Measurements from ENCODE around the gene PRTFDC1. TPM values are rescaled to one million over a fixed set of nuclear protein-coding genes. Genes with fewer than 3 reads are reported as not detected.

The PRTFDC1 gene
- total RNA-seq, 4 donors from 2014 or later: 3.4 to 20.6 (median 13.9) TPM

- no peaks in the 10 kb centered on the region for H3K4me1 ChIP-seq
- H3K36me3 ChIP-seq: no peaks in the 10 kb centered on the region
- no peaks in the 10 kb centered on the region for H3K27me3 ChIP-seq
- H3K27ac ChIP-seq: no peak overlapping the region
- H3K9me3 ChIP-seq: no peaks in the 10 kb centered on the region
- H3K4me3 ChIP-seq: no peak overlapping the region
- no peak for DNase-seq
- TF ChIP-seq POLR2A (IDR thresholded peaks at IDR 0.05): no peak
- TF ChIP-seq, protein P1, sequence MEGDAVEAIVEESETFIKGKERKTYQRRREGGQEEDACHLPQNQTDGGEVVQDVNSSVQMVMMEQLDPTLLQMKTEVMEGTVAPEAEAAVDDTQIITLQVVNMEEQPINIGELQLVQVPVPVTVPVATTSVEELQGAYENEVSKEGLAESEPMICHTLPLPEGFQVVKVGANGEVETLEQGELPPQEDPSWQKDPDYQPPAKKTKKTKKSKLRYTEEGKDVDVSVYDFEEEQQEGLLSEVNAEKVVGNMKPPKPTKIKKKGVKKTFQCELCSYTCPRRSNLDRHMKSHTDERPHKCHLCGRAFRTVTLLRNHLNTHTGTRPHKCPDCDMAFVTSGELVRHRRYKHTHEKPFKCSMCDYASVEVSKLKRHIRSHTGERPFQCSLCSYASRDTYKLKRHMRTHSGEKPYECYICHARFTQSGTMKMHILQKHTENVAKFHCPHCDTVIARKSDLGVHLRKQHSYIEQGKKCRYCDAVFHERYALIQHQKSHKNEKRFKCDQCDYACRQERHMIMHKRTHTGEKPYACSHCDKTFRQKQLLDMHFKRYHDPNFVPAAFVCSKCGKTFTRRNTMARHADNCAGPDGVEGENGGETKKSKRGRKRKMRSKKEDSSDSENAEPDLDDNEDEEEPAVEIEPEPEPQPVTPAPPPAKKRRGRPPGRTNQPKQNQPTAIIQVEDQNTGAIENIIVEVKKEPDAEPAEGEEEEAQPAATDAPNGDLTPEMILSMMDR (IDR thresholded peaks at IDR 0.05): no peak
Measured at GRCh38 chr10:24858288-24859270, 93.8 kb downstream of the PRTFDC1 start.

DNA sequence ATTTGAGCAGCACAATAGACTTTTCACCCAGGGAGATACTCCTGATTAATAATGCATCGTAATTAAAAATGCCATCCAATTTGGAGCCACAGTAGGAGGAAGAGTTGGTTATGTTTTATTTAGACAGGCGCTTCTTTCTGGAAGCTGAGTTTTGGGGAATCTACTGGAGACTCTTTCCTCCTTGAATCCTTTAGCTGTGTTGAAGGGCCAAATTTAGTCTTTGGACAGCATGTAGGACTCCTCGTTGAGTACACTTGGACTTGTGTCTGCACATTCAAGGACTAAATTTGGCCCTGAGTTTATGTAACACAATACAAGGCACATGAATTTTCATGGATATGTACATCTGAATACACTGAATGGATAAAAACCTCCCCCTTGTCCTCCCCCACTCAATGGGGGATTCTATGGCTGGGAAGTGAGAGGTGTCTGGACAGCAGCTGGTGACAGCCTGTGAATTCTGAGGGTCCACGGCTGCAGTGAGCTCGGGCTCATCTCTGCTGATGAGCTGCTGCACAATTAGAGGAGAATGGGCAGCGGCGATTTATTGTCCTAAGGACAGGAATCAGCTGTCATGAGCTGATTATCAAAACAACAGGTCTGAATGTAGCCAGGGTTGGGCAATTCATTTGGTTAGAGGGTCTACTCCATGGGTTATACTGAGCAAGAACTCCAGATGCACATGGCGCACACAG, 95.2 kb downstream of the PRTFDC1 start:
- no peaks in the 10 kb centered on the region for H3K27me3 ChIP-seq
- H3K4me1 ChIP-seq: no peaks in the 10 kb centered on the region
- H3K27ac ChIP-seq: no peak overlapping the region
- no peaks in the 10 kb centered on the region for H3K9me3 ChIP-seq
- no peak overlapping the region for H3K4me3 ChIP-seq
- no peak for DNase-seq
- TF ChIP-seq POLR2A (IDR thresholded peaks at IDR 0.05): no peak
- TF ChIP-seq, protein P1 (IDR thresholded peaks at IDR 0.05): no peak
- H3K36me3 ChIP-seq: no peaks in the 10 kb centered on the region

DNA sequence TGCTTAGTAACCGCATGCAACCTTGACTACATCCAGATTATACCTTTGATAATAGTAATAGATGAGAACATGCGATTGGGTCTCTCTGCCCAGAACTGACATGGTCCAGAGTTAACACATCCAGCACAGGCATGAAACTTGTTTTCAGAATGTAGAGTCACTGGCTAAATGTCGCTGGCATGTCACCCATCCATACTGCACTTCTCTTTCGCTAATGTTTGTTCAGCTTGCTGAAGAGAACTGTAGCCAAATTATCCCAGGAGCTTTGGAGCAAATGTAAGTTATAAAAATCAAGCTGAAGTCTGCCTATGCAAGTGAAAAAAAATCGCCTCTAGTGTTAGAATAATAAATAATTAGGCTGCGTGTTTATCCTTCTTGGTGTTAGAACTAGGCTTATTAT, 98.2 kb downstream of the PRTFDC1 start:
- no peak for DNase-seq
- no peak overlapping the region for H3K4me3 ChIP-seq
- no peaks in the 10 kb centered on the region for H3K9me3 ChIP-seq
- no peaks in the 10 kb centered on the region for H3K27me3 ChIP-seq
- no peak overlapping the region for H3K27ac ChIP-seq
- H3K36me3 ChIP-seq: no peaks in the 10 kb centered on the region
- no peaks in the 10 kb centered on the region for H3K4me1 ChIP-seq
- TF ChIP-seq, protein P1 (IDR thresholded peaks at IDR 0.05): no peak
- no peak for TF ChIP-seq POLR2A (IDR thresholded peaks at IDR 0.05)

DNA sequence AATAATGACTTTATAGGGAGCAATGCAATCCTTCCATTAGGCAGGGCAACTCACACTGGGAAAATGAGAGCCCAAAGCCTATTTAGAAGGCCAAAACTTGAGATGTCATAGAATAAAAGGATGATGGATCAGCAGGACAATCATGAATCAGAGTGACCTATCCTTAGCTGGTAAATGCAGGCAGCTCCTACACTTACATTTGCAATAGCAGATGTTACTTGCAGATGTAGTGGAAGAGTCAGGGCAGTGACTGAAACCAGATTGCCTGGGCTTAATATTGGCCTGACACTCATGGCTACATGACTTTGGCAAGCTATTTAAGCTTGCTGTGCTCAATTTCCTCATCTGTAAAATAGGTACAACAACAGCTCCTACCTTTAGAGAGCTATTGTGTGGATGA, 98.7 kb downstream of the PRTFDC1 start:
- Histone ChIP-seq H3K27ac (no peak overlapping the region), H3K36me3 (no peaks in the 10 kb centered on the region), H3K27me3 (no peaks in the 10 kb centered on the region), H3K9me3 (no peaks in the 10 kb centered on the region), H3K4me1 (peaks cover 0 to 6% (median 0%) of the 10 kb centered on the region in 4 donors), H3K4me3 (no peak overlapping the region)
- no peak for DNase-seq
- TF ChIP-seq, protein P1 (IDR thresholded peaks at IDR 0.05): no peak
- TF ChIP-seq POLR2A (IDR thresholded peaks at IDR 0.05): no peak

- TF ChIP-seq, protein P1 (IDR thresholded peaks at IDR 0.05): no peak
- TF ChIP-seq POLR2A (IDR thresholded peaks at IDR 0.05): no peak
- no peaks in the 10 kb centered on the region for H3K36me3 ChIP-seq
- no peaks in the 10 kb centered on the region for H3K9me3 ChIP-seq
- no peak for DNase-seq
- H3K4me1 ChIP-seq: peaks cover 0 to 6% (median 0%) of the 10 kb centered on the region in 4 donors
- H3K27me3 ChIP-seq: no peaks in the 10 kb centered on the region
- no peak overlapping the region for H3K27ac ChIP-seq
- H3K4me3 ChIP-seq: no peak overlapping the region
Measured at GRCh38 chr10:24851629-24852028, 100.8 kb downstream of the PRTFDC1 start.
